ENCODE results near the gene MLLT6. TPM values are rescaled to one million over a fixed set of nuclear protein-coding genes. Genes with fewer than 3 reads are reported as not detected.

Gene MLLT6
- polyA plus RNA-seq, 2 of the 4 experiments (the other 2 are of a cell fraction) = 28.3 to 28.9 TPM

- 87% methylated on average over 11 of the region's 11 CpGs for WGBS (ENCODE audit: missing lambda C conversion rate)
- Histone ChIP-seq H3K4me3 (no peak overlapping the region), H3K9me3 (no peaks in the 10 kb centered on the region), H3K4me2 (no peak overlapping the region), H3K4me1 (peaks cover 11% of the 10 kb centered on the region), H3K27ac (no peak overlapping the region)
- ChIA-PET CTCF (interaction anchor here (3.6 to 12.9 kb wide), 2 partner anchors 9 to 22 kb away, joined by 18 to 102 read pairs; no protein-coding TSS in a partner anchor), POLR2A (no interaction called here)
- ATAC-seq (no peak), DNase-seq (ENCODE audit: low read depth in 1 of 2, low spot score in 1 of 2) (no peak), FAIRE-seq (no peak)
- TF ChIP-seq ELK1 (IDR thresholded peaks at IDR 0.05; ENCODE audit: low read depth, low read length) (no peak), PBX3 (IDR thresholded peaks at IDR 0.05) (no peak), MYC (IDR thresholded peaks at IDR 0.05; ENCODE audit: borderline replicate concordance, low read length) (no peak), HEYL (CRISPR knock-in tag; IDR thresholded peaks at IDR 0.05) (no peak), KDM5A (IDR thresholded peaks at IDR 0.05) (no peak), FOSB (CRISPR knock-in tag; IDR thresholded peaks at IDR 0.05) (no peak), JUN (IDR thresholded peaks at IDR 0.05) (no peak), NR3C1 (IDR thresholded peaks at IDR 0.05) (no peak), CTCF (IDR thresholded peaks at IDR 0.05) (no peak), MAZ (IDR thresholded peaks at IDR 0.05; ENCODE audit: borderline replicate concordance, low read depth, low read length) (no peak), FOSL2 (IDR thresholded peaks at IDR 0.05) (no peak), FOSL2 (CRISPR knock-in tag; IDR thresholded peaks at IDR 0.05) (no peak), EP300 (IDR thresholded peaks at IDR 0.05) (no peak), HOXB5 (CRISPR knock-in tag; IDR thresholded peaks at IDR 0.05) (no peak)
Measured at GRCh38 chr17:38713456-38714075, 8.5 kb downstream of the MLLT6 start.

- CTCF ChIA-PET = interaction anchor here (0.5 to 12.9 kb wide), 10 partner anchors 8 to 459 kb away, joined by 3 to 102 read pairs (median 5); no protein-coding TSS in a partner anchor
- Histone ChIP-seq H3K4me2 (no peak overlapping the region), H3K27ac (no peak overlapping the region)
Measured at GRCh38 chr17:38715216-38715943, 10.3 kb downstream of the MLLT6 start.

More at GRCh38 chr17:38715216-38715943, 10.3 kb downstream of the MLLT6 start:
- no peak for TF ChIP-seq HES2 (IDR thresholded peaks at IDR 0.05)
- no peak for TF ChIP-seq RARB (CRISPR knock-in tag; IDR thresholded peaks at IDR 0.05)
- TF ChIP-seq PBX3 (IDR thresholded peaks at IDR 0.05) = no peak
- TF ChIP-seq MYC (IDR thresholded peaks at IDR 0.05; ENCODE audit: borderline replicate concordance, low read length) = no peak
- no peak for TF ChIP-seq POLR2AphosphoS2 (conservative IDR thresholded peaks at IDR 0.05; ENCODE audit: low read length)
- TF ChIP-seq FOSB (CRISPR knock-in tag; IDR thresholded peaks at IDR 0.05) = no peak
- TF ChIP-seq SREBF2 (IDR thresholded peaks at IDR 0.05) = no peak
- TF ChIP-seq BCL3 (IDR thresholded peaks at IDR 0.05) = no peak
- Histone ChIP-seq H3K9me3 (no peaks in the 10 kb centered on the region), H3K4me1 (peaks cover 15% of the 10 kb centered on the region), H3K4me3 (no peak overlapping the region)
- ATAC-seq (no peak), FAIRE-seq (no peak), DNase-seq (ENCODE audit: low read depth in 1 of 2, low spot score in 1 of 2) (no peak)
- POLR2A ChIA-PET = interaction anchor here (1.2 kb wide), 1 partner anchor 13 kb away, joined by 4 read pairs; no protein-coding TSS in a partner anchor
- 85% methylated on average over 9 of the region's 9 CpGs for WGBS (ENCODE audit: missing lambda C conversion rate)

Data from A549 (cell line).